MCF 10A (cell line): Measurements from ENCODE around the gene SLC18A3. TPM values are rescaled to one million over a fixed set of nuclear protein-coding genes. Genes with fewer than 3 reads are reported as not detected.
A peak's percentile ranks its signal among the peaks of the same experiment; 100 is the strongest.

Experiments used
- BruUV-seq: library from RNA; stranded (reverse); fragments of 400-500 nt; replicated peaks from 2 replicates; lab custom pipeline; 2021; lab: Mats Ljungman, UMichigan
- CTCF ChIA-PET: fragments of 300-600 bp; sonication (Branson Sonifier 250); formaldehyde crosslinking; extraction: SDS; loops from one replicate; lab custom pipeline; 2021; ENCODE audit warnings: antibody characterized with exemption, inconsistent platforms; lab: Yijun Ruan, JAX
- POLR2A ChIA-PET: fragments of 300-600, 350-650 bp; sonication (Branson Sonifier 250); formaldehyde crosslinking; extraction: SDS; loops from one replicate; lab custom pipeline; 2020; ENCODE audit warnings: antibody characterized with exemption, inconsistent platforms; lab: Yijun Ruan, JAX
- DNase-seq: peaks from one replicate; pipeline ENCODE4 v3.0.0-alpha.2; 2018; ENCODE audit not compliant: unreplicated experiment
- H3K27ac Mint-ChIP-seq: one replicate; pipeline ENCODE4 v1.8.0; 2022; ENCODE audit warnings: mild to moderate bottlenecking, low read depth, mixed read lengths; ENCODE audit not compliant: unreplicated experiment
- H3K27me3 Mint-ChIP-seq: one replicate; pipeline ENCODE4 v1.8.0; 2022; ENCODE audit warnings: mixed read lengths; ENCODE audit not compliant: insufficient read depth, unreplicated experiment
- H3K36me3 Mint-ChIP-seq: one replicate; pipeline ENCODE4 v1.8.0; 2022; ENCODE audit warnings: mild to moderate bottlenecking, moderate library complexity, mixed read lengths; ENCODE audit not compliant: insufficient read depth, unreplicated experiment
- H3K4me1 Mint-ChIP-seq: one replicate; pipeline ENCODE4 v1.8.0; 2022; ENCODE audit warnings: mixed read lengths; ENCODE audit not compliant: insufficient read depth, unreplicated experiment
- H3K4me3 Mint-ChIP-seq: one replicate; pipeline ENCODE4 v1.8.0; 2022; ENCODE audit warnings: mild to moderate bottlenecking, moderate library complexity, mixed read lengths; ENCODE audit not compliant: unreplicated experiment
- H3K9me3 Mint-ChIP-seq: one replicate; pipeline ENCODE4 v1.8.0; 2022; ENCODE audit warnings: mixed read lengths; ENCODE audit not compliant: unreplicated experiment
- intact Hi-C: fragments of 100-400 bp; cut with micrococcal nuclease; formaldehyde crosslinking; loops from 2 replicates; pipeline ENCODE4 v1.14.1; 2022
- total RNA-seq: library from RNA; stranded (reverse); gene quantifications from 2 replicates; pipeline ENCODE4 v1.2.3, GENCODE V29; 2022
- TF ChIP-seq, protein P1 (sequence below): fragments of 200-600 bp; IDR thresholded peaks from one replicate; pipeline ENCODE4 v1.8.0; 2022; ENCODE audit warnings: antibody characterized with exemption, mild to moderate bottlenecking; ENCODE audit not compliant: unreplicated experiment

SLC18A3 gene
- total RNA-seq, 1 experiment from 2014 or later = not detected

DNA sequence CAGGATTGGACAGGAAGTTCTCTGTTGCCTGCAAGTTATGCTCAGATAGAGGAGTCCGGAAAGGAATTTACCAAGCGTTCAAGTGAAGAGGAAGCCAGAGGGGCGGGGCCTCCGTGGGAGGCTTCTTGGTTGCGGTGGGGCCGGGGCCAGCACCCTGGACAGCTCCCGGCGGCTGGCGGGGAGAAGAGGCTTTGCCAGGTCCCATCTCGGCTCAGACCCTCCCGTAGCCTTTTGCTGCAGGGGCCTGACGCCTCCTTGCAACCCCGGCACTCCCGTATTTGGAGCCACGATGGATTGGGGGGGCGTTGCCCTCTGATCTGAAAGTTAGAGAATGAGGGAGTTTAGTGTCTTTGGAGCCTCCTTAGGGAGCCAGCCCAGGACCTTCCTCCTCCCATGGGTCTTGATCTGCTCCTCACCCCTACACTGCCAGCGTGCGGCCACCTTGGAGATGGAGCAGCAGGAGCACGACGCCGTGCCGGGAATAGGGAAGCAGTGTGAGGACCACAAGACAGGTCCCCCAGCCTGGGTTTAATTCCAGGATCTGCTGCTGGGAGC is 3.1 kb upstream of the SLC18A3 start:
- TF ChIP-seq, protein P1, sequence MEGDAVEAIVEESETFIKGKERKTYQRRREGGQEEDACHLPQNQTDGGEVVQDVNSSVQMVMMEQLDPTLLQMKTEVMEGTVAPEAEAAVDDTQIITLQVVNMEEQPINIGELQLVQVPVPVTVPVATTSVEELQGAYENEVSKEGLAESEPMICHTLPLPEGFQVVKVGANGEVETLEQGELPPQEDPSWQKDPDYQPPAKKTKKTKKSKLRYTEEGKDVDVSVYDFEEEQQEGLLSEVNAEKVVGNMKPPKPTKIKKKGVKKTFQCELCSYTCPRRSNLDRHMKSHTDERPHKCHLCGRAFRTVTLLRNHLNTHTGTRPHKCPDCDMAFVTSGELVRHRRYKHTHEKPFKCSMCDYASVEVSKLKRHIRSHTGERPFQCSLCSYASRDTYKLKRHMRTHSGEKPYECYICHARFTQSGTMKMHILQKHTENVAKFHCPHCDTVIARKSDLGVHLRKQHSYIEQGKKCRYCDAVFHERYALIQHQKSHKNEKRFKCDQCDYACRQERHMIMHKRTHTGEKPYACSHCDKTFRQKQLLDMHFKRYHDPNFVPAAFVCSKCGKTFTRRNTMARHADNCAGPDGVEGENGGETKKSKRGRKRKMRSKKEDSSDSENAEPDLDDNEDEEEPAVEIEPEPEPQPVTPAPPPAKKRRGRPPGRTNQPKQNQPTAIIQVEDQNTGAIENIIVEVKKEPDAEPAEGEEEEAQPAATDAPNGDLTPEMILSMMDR = no peak
- BruUV-seq = no TSS peak
- CTCF ChIA-PET = interaction anchor here (2.7 kb wide), 1 partner anchor 13 kb away, joined by 29 read pairs; no protein-coding TSS in a partner anchor
- peaks cover 11% of the 10 kb centered on the region for H3K4me1 Mint-ChIP-seq
- H3K27me3 Mint-ChIP-seq = peaks cover 63% of the 10 kb centered on the region
- H3K4me3 Mint-ChIP-seq = no peak overlapping the region
- H3K27ac Mint-ChIP-seq = no peak overlapping the region
- H3K36me3 Mint-ChIP-seq = no peaks in the 10 kb centered on the region
- intact Hi-C loops = loop anchor here (10.0 kb wide), 1 partner anchor 158 kb away; the partner anchor contains the start of gene OGDHL
- no peaks in the 10 kb centered on the region for H3K9me3 Mint-ChIP-seq
- POLR2A ChIA-PET = no interaction called here
- DNase-seq = peak; percentile 67

DNA sequence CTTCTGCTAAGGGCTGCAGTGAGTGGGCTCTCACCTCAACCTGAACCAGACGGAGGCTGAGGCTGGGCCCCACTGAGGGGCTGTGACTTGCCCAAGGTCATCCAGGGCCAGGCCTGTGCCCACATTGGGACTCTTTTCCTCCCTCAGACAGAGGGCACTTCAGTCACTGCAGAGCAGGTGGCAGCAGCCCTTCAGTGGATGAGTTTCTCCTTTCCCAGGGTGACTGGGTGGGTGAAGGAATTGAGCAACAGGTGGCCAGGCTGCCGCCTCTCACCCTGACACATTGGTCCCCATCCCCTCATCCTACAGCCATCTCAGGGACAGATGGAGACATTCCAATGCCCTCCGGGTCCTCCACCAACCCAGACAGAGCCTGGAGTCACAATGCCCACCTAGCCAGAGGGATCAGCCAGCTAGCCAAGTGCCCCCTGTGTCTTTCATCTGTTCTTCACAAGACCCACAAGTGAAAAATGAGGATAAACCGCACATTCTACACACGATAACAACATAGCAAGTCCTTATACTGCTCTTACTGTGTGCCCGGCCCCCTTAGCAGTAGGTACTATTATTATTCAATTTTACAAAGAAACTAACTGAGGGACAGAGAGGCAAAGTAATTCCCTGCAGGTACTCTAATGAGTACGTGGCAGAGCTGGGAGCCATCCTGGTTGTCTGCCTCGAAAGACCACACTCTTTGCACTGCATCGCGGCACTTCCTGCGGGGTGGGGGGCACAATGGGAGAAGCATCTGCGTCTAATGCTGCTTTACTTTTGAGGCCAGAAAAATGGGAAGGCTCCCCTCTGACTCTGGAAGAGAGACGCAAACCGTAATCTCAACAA is 1.7 kb upstream of the SLC18A3 start:
- peaks cover 73% of the 10 kb centered on the region for H3K27me3 Mint-ChIP-seq
- no peak overlapping the region for H3K27ac Mint-ChIP-seq
- DNase-seq = no peak
- no peaks in the 10 kb centered on the region for H3K36me3 Mint-ChIP-seq
- no TSS peak for BruUV-seq
- TF ChIP-seq, protein P1 = no peak
- ChIA-PET POLR2A (no interaction called here), CTCF (no interaction called here)
- peaks cover 15% of the 10 kb centered on the region for H3K4me1 Mint-ChIP-seq
- H3K4me3 Mint-ChIP-seq = no peak overlapping the region
- intact Hi-C loops = loop anchor here (10.0 kb wide), 1 partner anchor 156 kb away; the partner anchor contains the start of gene OGDHL
- H3K9me3 Mint-ChIP-seq = no peaks in the 10 kb centered on the region

DNA sequence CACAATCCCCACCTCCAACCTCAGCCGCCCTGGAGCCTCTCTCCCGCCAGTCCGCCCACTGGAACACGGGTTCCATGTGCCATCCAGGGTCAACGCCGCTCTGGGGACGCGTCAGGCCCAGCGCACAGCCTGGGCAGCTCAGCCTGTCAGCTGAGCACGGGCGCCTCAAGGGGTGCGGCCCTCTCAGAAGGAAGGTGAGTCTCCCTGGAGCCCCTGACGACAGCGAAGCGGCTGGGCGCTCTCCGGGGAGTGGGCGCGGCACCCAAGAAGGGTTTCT is 1.2 kb upstream of the SLC18A3 start:
- no peak for DNase-seq
- intact Hi-C loops = loop anchor here (10.0 kb wide), 1 partner anchor 156 kb away; the partner anchor contains the start of gene OGDHL
- no peaks in the 10 kb centered on the region for H3K36me3 Mint-ChIP-seq
- POLR2A ChIA-PET = no interaction called here
- no peak overlapping the region for H3K27ac Mint-ChIP-seq
- no TSS peak for BruUV-seq
- no peak overlapping the region for H3K4me3 Mint-ChIP-seq
- TF ChIP-seq, protein P1 = no peak
- no peaks in the 10 kb centered on the region for H3K9me3 Mint-ChIP-seq
- H3K4me1 Mint-ChIP-seq = peaks cover 16% of the 10 kb centered on the region
- CTCF ChIA-PET = no interaction called here
- H3K27me3 Mint-ChIP-seq = peaks cover 73% of the 10 kb centered on the region

DNA sequence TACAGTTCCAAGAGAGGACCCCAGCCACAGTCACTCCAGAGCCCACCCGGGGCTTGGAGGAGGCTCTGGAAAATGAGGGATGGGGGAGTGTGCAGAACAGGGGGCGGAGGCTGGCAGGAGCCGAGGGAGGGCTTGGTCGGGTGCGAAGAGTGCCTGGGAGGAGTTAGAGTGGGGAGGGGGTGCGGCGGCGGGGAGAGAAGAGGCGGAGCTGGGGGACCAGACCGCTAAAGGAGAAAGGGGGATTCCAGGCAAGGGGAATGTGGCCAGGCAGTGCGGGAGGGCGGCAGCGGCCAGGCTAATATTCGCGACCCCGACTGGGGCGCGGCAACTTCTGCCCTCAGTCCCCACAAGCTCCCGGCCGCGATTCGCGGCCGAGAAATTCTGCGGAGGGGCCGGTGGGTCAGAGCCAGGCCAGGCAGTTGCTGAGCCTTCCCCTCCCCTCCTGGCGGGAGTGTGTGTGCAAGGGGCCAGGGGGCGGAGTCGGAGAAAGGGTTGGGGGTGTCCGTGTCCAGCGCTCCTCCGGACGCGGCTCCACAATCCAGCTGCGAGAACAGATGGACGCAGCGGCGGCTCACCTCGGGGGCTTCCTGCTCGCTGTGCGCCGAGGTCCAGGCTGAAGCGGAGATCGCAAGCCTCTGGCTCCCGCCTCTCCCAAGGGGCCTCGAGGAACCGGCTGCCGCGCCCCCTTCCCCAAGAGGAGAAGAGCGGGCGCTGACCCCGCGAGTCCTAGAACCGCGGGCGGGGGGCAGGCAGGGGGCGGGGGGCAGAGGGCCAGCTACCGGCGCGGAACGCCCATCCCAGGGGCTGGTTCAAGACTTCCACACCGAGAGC is 612 bp upstream of the SLC18A3 start:
- Mint-ChIP-seq H3K27me3 (peaks cover 73% of the 10 kb centered on the region), H3K36me3 (no peaks in the 10 kb centered on the region), H3K27ac (no peak overlapping the region), H3K4me1 (peaks cover 16% of the 10 kb centered on the region), H3K9me3 (no peaks in the 10 kb centered on the region), H3K4me3 (no peak overlapping the region)
- intact Hi-C loops = loop anchor here (10.0 kb wide), 1 partner anchor 155 kb away; the partner anchor contains the start of gene OGDHL
- CTCF ChIA-PET = no interaction called here
- POLR2A ChIA-PET = no interaction called here
- DNase-seq = no peak
- no TSS peak for BruUV-seq
- TF ChIP-seq, protein P1 = no peak
